Thyroid gland (tissue), 4 donors: ENCODE measurements around the gene USP19.

Source experiments
- POLR2A ChIP-seq, 2 donors: fragments of 450-650 bp; IDR thresholded peaks; one replicate each; pipeline ENCODE4 v1.6.1; 2017; ENCODE audit warnings: antibody characterized with exemption in 2 of 2, mild to moderate bottlenecking in 2 of 2, moderate library complexity in 1 of 2
- TF ChIP-seq, protein P1 (sequence below), 6 experiments: fragments of 200-600 bp in 3 of 6; fragments of 450-650 bp in 3 of 6; sonication (generic) in 3 of 6; IDR thresholded peaks; one replicate each; pipeline ENCODE4 v1.5.1; 2016 to 2019; ENCODE audit warnings: antibody characterized with exemption in 6 of 6, mild to moderate bottlenecking in 2 of 6, inconsistent platforms in 1 of 6, moderate library complexity in 1 of 6

DNA sequence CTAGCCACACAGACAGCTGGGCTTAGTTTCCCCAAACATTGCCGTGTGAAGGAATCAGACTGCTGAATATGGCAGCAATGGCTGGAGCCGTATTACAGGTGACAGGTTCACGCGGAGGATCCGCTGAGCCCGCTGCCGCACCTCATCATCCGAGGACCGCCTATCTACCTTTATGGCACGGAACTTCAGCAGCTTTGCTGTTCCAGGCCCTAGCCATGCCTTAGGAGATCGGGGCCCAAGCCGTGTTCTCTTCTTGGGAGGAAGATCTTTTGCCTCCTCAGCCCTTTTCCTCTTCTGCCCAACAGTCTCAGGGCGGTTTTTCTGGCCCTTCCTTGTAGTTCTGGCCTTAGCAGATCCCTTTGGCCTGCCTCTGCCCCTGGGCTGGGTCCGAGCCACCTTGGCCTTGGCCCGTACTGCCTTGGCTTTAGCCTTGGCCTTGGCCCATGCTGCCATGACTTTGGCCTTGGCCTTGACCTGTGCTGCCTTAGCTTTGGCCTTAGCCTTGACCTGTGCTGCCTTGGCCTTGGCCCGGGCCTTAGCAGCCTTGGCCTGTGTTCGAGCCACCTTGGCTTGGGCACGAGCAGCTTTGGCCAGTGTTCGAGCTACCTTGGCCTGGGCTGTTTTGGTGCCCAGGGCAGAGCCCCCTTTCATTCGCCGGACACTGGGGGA lies 42.3 kb upstream of the USP19 start:
- TF ChIP-seq, protein P1, sequence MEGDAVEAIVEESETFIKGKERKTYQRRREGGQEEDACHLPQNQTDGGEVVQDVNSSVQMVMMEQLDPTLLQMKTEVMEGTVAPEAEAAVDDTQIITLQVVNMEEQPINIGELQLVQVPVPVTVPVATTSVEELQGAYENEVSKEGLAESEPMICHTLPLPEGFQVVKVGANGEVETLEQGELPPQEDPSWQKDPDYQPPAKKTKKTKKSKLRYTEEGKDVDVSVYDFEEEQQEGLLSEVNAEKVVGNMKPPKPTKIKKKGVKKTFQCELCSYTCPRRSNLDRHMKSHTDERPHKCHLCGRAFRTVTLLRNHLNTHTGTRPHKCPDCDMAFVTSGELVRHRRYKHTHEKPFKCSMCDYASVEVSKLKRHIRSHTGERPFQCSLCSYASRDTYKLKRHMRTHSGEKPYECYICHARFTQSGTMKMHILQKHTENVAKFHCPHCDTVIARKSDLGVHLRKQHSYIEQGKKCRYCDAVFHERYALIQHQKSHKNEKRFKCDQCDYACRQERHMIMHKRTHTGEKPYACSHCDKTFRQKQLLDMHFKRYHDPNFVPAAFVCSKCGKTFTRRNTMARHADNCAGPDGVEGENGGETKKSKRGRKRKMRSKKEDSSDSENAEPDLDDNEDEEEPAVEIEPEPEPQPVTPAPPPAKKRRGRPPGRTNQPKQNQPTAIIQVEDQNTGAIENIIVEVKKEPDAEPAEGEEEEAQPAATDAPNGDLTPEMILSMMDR (IDR thresholded peaks at IDR 0.05): no peak
- no peak for TF ChIP-seq POLR2A (IDR thresholded peaks at IDR 0.05)
